Stimulated activated CD8-positive, alpha-beta memory T cell treated with anti-CD3 and anti-CD28 coated beads, Interleukin-15, amount 100 ng/mL, for 48 hours (primary cell): ENCODE measurements around the gene CSTF3.
A peak's percentile ranks its signal among the peaks of the same experiment; 100 is the strongest.
"Not testable (repeated sequence)": the region's sequence is repeated elsewhere in the genome, so short reads cannot be mapped to it uniquely, and the experiment has no call there.

Experiments
- DNase-seq, 2 donors: peaks; one replicate each; pipeline ENCODE4 v3.0.0-alpha.2; 2020; ENCODE audit warnings: low read depth in 2 of 2

Gene CSTF3

DNA sequence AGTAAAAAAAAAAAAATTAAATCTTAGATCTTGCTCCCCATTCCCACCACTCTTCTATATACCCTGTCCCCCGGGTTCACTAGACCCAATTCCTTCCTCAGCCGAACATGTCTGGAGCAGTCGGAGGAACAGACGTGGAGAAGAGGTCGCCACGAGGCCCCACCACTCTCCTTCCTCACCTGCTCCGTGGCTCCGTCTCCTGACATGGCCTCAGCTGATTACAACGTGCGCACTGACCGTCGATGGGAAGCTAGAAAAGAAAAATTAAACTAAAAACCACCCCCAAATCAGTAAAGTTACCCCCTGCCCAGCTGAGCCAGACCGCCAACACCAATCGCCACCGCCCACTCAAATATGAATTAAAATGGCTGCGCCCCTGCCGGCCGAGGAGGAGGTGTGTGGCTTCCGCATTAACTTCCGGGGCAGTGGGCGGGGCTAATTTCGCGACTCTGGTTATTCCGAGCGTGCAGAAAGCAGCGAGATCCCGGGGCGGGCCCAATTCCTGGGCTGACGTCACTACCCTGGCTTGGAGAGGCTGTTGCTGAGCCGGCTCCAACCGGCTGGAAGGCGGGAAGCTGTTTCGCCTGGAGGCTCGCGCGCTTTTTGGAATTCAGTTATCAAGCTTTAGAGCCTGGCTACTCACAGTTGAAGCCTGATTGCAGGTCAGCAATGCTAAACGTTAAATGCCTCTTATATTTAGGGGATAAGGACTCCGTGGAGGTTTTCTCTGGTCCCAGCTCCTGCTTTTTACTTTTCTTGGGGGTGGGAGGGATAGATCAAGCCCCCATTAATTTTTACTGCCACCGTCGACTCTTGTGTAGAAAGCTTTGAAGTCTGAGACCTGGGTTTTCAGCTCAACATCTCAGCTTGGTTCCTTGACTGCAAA lies at the start of gene CSTF3:
Gene CSTF3, minus strand, starts transcription at position 361 of the 886 bp plus-strand sequence. Its CDS starts 155 bp downstream, at position 206.
- DNase-seq, result peak; percentile 92

DNA sequence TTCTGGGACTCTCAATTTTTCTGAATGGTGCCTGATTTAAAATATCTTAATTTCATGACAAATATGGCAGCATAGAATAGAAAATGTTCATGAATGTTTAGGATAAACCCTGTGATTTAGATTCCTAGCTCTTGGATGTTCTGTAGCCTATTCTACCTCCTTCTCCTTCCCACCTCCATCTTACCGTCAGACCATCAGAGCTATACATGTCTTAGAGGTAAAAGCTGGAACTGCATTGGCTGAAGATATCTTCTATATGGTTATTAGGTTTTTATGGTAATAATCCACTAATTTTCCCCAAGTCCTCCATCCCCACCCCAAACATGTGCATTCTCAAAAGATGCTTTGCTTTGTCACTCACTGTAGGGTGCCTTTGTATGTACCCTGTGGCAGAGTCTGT lies 46.9 kb upstream of the CSTF3 start:
- DNase-seq, result no peak

DNA sequence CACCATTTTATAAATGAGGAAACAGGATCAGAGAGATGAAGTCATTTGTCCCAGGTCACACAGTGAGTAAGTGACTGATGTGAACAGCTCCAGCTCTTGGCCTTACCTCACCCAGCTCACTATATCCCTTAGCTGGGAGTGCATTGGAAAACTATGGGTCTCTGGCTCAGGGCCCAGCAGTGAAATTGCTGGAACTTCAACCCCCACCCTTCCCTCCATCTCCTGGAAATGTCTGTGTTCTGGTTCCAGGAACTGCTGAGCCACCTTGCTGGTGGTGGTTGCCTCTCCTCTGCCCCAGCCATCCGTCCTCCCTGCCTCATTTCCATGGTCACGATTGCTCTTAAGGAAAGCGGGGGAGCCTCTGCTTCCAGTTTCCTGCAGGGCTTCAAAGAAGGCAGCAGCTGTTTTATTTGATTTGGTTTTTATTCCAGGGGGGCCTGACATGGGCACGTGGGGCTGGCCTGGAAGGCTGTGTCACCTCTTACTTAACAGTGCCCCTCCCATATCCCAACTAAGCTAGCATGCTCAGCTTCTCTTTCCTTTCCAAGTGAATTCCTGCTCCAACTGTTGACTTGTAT lies 46.2 kb upstream of the CSTF3 start:
- no peak for DNase-seq

DNA sequence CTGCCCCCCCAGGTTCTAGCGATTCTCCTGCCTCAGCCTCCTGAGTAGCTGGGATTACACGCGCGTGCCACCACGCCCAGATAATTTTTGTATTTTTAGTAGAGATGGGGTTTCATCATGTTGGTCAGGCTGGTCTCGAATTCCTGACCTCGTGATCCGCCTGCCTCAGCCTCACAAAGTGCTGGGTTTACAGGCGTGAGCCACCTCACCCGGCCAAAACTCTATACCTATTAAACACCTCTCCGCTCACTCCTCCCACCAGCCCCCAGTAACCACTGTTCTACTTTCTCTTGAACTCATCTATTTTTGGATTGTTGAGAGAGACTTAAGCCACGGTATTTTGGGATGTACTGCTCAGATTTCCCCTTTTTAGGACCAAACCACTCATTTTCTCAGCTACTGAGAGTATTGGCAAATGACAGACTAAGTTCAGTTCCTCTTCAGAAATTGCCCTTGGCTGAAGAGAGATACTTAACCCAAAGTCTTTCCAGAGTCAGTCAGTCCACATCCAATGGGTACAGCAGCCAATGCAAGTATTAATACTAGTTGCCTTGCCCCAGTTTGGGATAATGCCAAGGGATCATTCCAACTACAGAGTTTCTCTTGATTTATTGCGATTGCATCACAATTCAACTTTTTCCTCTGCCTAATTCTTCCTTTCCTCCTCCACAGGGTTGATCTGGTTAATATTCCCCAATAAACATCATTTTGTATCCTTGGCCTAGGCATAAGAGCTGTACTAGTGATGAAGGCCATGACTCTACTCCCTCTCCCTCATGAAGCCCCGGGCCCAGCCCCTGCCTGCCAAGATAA lies 36.8 kb upstream of the CSTF3 start:
- no peak for DNase-seq

DNA sequence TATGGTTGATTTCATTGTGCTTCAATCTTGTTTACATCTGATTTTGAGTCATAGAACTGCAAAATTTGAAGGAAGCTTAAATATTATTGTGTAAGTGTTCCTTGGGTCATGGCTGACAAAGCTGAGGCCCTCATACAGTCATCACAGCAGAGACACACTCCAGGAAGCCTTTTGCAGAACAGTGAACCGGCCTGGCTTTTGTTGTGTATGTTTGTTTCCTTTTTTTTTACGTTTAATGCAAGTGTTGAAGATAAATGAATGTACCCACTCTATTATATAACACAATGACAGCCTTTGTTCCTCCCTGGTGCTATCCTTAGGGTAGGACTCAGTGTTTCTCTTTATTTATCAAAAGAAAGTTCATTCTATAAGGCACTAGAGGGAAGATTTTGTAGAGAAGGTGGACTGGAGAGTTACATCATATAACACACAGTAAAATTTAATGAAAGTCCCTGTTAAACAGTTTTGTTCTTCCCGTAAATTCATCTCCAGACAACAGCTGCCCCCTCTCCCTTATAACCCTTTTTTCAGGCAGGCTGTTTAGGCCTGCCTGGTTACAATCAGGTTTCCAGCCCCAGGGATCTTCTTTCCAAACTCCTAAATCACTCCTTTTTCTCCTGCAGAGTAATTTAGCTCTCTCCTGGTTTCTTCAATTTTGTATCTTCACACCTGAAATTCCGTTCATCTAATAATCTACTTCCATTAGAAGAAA lies 34.3 kb upstream of the CSTF3 start:
- no peak for DNase-seq

DNA sequence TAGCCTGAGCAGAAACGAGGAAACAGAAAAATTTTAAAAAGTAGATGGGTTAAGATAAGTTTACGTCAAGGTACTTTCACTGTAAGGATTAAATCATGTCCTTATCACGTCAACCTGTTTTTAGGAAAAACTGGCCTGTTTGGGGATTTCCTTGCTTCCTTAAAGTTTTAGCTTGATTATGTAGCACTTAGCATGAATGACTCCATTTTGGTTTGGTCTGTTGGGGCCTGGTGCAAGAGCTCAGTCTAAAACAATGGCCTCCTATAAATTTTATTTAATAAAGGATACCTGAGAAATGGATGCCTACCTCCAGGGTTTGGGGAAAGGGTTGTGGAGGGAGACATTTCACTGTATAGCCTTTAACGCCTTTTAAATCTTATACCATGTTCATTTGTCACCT lies 33.2 kb upstream of the CSTF3 start:
- no peak for DNase-seq

DNA sequence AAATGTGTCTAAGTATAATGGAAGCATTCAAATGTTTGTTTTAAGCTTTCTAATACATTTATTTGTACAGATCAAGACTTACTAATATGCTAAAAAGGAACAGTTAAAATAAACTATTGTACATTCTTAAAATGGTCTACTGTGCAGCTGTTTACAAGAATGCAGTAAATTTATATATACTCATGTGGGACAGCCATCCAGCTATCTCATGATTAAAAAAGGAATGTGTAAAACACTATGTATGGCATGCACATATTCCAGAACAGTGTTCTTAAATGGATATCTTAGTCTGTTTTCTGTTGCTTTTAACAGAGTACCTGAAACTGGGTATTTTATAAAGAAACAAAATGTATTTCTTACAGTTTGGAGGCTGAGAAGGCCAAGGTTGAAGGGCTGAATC lies 30.2 kb upstream of the CSTF3 start:
- no peak for DNase-seq

DNA sequence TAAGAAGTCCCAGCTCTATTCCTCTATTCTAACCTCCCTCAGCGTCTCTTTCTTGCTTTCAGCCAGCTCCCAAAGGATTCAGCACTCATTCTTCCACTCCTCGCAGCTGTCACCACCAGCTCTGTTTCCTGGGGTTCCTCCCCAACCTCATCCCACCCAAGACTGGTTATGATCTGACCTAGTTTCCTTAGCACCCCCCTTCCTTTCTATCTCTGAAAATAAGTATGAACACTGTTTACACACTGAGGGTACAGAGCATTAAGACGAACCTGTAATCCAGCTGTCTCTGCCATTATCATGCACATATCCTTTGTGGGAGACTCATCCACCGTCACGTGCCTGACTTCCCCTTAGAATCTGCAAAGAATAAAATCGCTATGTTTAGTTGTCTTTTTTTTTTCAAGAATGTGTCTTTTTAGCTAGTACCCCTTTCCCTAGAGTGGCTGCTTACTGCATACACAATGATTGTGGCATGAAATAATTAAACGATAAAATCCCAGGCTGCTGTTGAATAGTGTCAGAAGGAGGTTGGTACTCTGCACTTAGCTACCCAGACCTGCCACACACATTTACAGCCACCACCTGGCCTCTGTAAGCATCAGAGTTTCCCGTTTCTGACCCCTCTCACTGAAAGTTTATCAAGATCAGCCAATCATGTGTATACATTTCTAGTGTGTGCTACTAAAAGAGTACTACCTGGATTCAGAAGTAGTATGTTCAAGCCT lies 26.9 kb upstream of the CSTF3 start:
- DNase-seq, result no peak

DNA sequence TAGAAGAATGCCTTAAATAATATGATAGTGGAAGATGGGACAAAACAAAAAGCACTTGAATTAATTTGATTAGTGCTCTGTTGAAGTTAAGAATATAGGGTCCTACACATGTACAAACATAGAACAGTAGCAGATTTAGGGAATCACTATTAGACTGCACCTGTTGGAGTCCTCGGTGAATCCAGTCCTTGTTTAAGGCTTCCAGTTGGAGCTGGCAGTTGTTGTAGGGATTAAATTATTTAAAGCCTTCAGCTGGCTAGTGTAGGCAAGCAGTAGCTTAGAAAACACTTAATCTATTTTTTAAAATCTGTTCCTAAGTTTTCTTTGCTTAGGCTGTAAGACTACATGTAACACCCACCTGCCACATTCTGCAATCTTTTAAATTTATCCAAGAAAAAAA lies 24.5 kb upstream of the CSTF3 start:
- no peak for DNase-seq

DNA sequence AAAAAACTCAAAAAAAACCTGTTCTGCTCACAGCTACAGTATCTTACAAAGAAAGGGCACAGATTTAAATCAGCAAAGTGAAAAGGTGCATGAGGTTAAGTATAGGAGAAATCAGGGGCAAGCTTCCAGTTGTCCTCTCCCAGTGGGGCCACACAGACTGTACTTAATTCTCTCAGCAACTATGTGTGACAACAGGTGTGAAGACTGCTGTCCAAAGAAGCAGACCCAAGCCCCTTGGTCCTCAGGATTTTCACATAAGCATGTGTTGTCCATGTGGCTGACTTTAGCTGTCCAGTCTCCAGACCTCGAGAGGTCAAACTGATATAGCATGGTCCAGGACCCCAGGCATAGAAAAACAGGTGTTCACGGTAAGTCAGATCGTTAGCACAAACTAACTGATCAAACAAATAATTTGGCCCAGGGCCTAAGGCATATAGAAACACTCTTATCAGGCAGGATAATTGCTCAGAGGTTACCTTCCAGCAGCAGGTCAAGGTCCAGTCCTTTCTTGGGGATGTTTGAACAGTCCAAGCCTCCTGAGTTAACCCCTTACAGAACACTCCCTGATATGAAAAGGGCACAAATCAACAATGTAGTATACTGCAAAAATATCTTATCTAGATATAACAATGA lies 21.1 kb upstream of the CSTF3 start:
- no peak for DNase-seq

DNA sequence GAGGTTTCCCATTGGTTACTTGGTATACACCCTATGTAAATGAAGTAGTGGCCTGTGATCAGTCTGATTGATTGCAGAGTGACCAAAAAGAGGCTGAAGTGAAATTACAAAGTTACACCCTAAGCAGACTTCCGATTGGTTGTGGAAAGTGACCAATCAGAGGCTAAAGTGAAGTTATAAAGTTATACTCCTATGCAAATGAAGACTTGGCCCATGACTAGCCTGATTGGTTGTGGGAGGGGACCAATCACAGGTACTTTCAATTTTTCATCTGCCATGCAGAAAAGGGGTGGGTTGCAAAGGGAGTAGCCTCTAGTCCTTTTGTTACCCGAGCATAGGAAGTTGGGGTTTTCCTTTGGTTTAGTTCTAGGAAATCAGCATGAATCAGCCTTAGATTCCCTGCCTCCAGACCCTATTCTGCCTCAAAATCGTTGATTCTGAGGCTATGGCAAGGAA lies 18.1 kb upstream of the CSTF3 start:
- no peak for DNase-seq

DNA sequence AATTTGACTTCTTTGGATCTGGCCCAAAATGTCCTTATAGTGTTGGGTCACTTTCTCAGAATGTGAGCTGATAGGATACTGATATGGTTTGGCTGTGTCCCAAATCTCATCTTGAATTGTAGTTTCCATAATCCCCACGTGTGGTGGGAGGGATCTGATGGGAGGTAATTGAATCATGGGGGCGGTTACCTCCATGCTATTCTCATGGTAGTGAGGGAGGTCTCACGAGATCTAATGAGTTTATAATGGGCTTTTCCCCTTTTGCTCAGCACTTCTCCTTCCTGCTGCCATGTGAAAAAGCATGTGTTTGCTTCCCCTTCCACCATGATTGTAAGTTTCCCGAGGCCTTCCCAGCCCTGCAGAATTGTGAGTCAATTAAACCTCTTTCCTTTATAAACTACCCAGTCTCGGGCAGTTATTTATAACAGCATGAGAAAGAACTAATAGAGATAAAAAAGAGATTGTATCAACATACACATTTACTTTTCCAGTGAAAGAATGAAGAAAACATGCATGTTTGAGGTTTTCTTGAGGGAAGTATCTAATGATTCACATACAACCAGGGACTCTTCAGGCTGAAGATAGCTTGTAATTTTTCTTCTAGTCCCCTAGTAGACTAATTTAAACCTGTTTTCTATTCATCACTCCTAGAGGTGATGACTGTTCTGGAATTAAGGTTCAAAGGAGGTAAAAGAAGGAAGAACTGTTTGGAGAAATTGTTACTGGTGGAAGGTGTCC lies 17.3 kb upstream of the CSTF3 start:
- no peak for DNase-seq

DNA sequence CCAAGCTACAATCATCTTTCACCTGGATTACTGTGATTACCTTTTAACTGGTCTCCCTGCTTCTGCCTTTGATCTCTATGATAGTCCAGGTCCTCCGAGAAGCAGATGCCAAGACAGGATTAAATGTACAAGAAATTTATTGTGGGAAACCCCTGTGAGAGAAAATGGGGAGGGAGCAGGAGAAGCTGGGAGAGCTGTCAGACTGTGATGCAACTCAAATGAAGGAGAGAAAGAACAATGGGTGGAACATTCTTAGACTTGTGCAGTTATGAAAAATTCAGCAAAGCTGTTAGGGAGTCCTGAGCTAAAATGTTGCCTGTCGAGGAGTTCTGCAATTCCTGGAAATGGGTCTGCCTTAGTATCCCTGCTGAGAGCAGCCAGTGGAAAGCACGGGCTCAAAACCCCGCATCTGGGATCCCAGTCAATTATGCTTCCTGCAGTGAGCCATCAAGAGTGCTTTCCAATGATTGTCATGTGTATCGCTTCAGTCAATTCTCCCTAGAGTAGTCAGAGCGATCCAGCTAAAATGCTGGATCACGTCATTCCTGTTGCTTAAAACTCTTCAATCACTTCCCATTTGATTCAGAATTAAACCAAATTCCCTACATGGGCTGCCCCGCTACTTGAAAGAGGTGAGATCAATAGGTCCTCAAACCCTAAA lies 16.5 kb upstream of the CSTF3 start:
- no peak for DNase-seq

DNA sequence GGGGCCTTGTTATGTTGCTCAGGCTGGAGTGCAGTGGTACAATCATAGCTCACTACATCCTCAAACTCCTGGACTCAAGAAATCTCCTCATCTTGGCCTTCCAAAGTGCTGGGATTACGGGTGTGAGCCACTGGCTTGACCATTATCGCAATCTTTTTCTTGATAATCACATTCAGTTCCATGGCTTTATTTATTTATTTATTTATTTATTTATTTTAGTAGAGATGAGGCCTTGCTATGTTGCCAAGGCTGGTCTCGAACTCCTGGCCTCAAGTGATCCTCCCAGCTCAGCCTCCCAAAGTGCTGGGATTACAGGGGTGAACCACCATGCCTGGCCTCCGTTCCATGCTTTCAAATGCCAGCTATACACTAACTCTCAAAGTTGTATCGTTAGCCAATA lies 15.5 kb upstream of the CSTF3 start:
- not testable (repeated sequence) for DNase-seq

DNA sequence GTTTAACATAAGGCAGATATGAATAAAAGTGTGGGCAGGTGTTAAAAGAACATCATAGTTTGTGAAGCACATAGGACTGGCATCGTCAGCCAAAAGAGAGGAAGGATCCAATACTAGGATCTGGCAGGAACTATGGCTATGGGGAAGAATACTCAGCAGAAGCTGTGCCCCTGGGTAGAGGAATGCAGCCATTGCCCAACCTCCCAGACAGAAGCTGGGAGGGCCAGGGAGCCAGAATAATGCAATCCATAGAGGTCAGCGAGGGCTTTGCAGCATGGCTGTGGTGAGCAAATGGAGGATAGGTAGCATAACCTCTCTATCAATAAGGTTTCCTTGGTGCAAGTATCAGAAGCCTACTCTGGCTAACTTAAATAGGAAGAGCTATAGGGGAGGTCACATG lies 11.7 kb upstream of the CSTF3 start:
- DNase-seq, result no peak

DNA sequence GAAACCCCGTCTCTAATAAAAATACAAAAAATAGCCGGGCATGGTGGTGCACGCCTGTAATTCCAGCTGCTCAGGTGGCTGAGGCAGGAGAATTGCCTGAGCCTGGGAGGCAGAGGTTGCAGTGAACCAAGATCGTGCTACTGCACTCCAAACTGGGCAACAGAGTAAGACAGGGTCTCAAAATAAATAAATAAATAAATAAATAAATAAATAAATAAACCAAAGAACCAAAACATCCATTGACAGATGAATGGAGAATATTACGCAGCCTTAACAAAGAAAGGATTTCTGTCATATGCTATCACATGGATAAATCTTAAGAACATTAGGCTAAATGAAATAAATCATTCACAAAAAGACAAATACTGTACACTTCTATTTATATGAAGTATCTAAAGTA lies 11.1 kb upstream of the CSTF3 start:
- no peak for DNase-seq

DNA sequence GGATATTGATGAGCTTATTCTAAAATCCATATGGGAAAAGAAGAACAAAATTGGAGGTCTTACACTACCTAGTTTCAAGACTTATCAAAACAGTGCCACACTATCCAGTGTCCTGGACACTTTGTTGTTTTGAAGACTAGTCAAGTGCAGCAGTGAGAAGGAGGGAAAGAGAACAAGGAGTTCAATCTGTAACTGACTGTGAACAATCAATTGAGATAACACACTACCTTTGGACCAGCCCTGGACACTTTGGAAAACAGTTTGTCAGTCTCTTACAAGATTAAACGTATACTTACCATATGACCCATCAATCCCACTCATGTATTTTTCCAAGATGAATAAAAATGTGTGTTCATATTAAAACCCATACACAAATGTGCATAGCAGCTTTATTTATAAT lies 10.0 kb upstream of the CSTF3 start:
- no peak for DNase-seq

DNA sequence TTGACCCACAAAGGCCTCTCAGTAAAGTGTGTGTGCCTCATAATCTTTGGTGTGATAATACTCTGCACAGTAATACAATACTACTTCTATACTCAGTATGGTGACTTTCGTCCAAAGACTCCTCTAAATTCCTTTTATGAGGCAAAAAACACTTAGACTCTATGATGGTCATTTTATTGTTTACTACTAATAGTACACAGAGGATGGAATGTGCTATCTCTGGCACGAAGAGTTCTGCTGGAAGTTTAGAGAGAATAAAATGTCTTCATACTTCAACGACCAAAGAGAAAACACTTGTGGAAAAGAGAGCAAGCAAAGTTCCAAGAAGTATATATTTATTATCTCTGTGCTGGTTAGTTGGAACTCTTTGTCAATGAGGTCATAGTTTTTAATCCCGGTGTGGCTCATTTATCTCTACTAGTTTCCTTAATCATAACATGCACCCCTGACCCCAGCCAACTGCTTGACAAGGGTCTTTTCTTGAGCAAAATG lies 7.5 kb upstream of the CSTF3 start:
- DNase-seq, result no peak

DNA sequence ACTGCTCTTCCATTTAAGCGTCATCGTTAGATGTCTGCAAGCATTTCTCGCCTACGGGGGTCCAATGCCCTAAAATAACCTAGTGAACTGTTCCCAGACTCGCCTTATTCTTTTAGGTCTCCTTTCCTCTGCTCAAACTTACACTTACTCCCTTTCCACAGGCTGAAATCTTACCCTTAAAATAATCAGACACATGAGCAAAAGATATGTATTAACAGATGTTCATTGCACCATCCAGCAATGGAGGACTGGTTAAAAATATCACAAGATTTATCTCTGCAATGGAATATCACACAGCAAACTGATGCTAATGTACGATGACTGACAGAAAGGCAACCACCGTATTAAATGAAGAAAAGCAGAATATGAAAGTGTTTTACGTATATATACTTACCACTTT lies 1.6 kb upstream of the CSTF3 start:
- DNase-seq, result no peak
